ENCODE results near the gene DBH.
"Not testable (repeated sequence)": the region's sequence is repeated elsewhere in the genome, so short reads cannot be mapped to it uniquely, and the experiment has no call there.

Gene DBH

GRCh38 chr9:133672503-133673257 is 36.5 kb downstream of the DBH start:
- no peak for TF ChIP-seq CTCF (IDR thresholded peaks at IDR 0.05; ENCODE audit: borderline replicate concordance, insufficient read depth, low read depth, low read length)
- H3K4me3 ChIP-seq (ENCODE audit: low read depth, low read length): no peak overlapping the region

DNA sequence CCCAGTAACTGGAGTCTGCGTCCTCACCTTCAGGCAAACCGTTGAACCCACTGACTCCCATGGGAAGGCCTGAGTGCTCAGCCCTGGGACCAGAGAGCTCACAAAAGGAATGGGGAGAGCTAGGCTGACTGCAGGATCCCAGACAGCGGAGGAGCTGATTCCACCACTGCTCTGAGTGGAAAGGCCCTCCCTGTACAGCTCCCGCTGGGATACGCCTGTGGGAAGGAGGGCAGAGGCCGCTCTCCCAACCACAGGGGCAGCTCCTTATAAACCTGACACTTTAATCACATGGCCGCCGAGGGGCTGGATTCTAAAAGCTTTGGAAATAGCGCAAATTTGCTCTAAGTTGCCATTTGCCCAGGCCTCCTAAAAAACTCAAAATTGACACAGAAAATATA is 37.1 kb downstream of the DBH start:
- H3K4me3 ChIP-seq (ENCODE audit: low read depth, low read length): no peak overlapping the region
- no peak for TF ChIP-seq CTCF (IDR thresholded peaks at IDR 0.05; ENCODE audit: borderline replicate concordance, insufficient read depth, low read depth, low read length)

DNA sequence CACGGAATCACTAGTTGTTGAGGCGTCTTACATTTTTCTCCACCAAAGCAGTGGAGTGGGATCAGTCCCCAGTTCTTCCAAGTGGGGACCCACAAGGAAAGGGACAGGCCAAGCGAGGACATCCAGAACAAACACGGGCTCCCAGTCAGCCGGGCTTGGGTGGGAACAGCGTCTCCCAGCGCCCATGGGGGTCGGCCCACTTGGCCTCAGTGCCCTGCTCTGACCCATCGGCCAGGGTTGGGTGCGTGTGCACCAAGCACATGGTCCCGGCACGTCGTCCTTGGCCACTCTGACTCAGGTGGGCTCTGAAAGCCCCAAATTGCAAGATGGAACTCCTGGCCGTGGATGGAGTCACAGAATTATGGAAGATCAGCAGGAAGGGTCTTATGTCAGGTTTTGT is 37.9 kb downstream of the DBH start:
- TF ChIP-seq CTCF (IDR thresholded peaks at IDR 0.05; ENCODE audit: borderline replicate concordance, insufficient read depth, low read depth, low read length): no peak
- H3K4me3 ChIP-seq (ENCODE audit: low read depth, low read length): no peak overlapping the region

- not testable (repeated sequence) for H3K4me3 ChIP-seq (ENCODE audit: low read depth, low read length)
These were observed 39.6 kb downstream of the DBH start for GRCh38 chr9:133675796-133676195.

DNA sequence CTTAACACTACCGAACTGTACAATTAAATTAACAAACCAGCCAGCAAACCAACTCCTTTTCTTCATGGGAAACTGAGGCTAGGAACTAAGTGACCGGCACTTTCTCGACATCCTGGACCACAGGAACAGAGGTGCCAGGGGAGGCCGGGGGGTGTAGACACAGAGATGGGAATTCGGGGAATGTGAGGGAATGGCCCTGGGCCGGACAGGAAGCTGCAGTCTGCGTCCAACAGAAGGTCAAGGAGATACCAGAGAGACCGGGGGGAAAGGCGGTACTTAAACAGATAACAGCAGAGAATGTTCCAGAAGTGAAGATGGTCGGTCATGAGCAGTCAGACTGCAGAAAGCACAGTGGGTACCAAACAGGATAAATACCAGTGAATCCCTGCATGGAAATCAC is 40.3 kb downstream of the DBH start:
- TF ChIP-seq CTCF (IDR thresholded peaks at IDR 0.05; ENCODE audit: borderline replicate concordance, insufficient read depth, low read depth, low read length): no peak
- no peak overlapping the region for H3K4me3 ChIP-seq (ENCODE audit: low read depth, low read length)

GRCh38 chr9:133677126-133678010 is 41.2 kb downstream of the DBH start:
- TF ChIP-seq CTCF (IDR thresholded peaks at IDR 0.05; ENCODE audit: borderline replicate concordance, insufficient read depth, low read depth, low read length): no peak

GRCh38 chr9:133679056-133679455 is 42.9 kb downstream of the DBH start:
- TF ChIP-seq CTCF (IDR thresholded peaks at IDR 0.05; ENCODE audit: borderline replicate concordance, insufficient read depth, low read depth, low read length): no peak
- H3K4me3 ChIP-seq (ENCODE audit: low read depth, low read length): no peak overlapping the region

More at GRCh38 chr9:133677126-133678010, 41.2 kb downstream of the DBH start:
- H3K4me3 ChIP-seq (ENCODE audit: low read depth, low read length): no peak overlapping the region
